Measurements from ENCODE around the gene DNAJB8.

Gene DNAJB8

GRCh38 chr3:128471110-128471509, 4.4 kb upstream of the DNAJB8 start:
- TF ChIP-seq CTCF (IDR thresholded peaks at IDR 0.05; ENCODE audit: low read depth, low read length): no peak
- H3K4me3 ChIP-seq (ENCODE audit: low read depth, low read length): no peak overlapping the region

- H3K4me3 ChIP-seq (ENCODE audit: low read depth, low read length): no peak overlapping the region
- TF ChIP-seq CTCF (IDR thresholded peaks at IDR 0.05; ENCODE audit: low read depth, low read length): no peak
Measured at GRCh38 chr3:128470134-128470899, 3.6 kb upstream of the DNAJB8 start.

DNA sequence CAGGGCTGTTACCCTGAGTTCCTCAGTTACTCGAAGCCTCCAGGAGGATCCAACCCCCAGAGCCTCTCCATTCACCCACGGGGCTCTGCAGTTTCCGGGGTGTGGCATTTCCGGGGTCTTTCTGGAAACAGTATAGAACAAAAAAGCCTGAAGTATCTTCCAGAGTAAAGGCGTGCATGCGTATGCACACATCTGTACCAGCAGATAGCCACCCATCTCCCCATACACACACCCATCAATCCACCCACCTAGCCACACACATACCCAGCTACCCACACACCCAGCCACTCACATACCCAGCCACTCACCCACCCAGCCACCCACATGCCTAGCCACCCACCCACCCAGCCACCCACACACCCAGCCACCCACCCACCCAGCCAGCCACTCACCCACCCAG, 2.9 kb upstream of the DNAJB8 start:
- no peak overlapping the region for H3K4me3 ChIP-seq (ENCODE audit: low read depth, low read length)
- TF ChIP-seq CTCF (IDR thresholded peaks at IDR 0.05; ENCODE audit: low read depth, low read length): no peak

DNA sequence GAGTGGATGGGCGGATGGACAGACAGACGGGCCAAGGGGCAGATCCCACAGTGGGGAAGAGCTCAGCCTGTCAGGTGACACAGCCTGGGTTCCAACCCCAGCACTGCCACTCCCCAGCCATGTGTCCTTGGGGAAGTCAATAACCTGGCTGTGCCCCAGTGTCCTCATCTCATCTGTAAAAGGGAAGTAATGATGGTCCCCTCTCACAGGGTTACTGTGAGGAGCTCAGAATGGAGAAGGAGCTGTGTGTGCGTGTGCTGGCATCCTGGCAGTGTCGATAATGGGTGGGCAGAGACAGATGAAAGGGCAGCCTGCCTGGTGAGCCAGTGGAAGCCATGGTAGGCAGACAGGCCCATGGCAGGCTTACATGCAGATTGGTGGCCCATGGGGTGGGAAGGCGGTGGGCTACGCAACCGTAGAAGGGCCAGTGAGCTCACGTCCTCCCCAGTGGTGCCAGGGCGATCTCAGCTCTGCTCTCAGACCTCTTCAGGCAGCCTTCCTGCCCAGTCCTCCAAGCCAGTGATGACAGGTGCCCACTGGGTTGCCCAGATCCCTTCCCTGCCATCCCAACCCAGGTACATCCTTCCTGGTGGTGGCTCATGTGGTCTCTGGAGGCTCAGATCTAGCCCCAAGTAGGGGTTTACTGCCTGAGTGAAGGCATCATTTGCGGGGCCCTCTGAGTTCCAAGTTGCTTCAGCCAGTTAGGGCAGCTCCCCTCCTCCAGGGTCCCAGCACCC, 2.3 kb upstream of the DNAJB8 start:
- H3K4me3 ChIP-seq (ENCODE audit: low read depth, low read length): no peak overlapping the region
- no peak for TF ChIP-seq CTCF (IDR thresholded peaks at IDR 0.05; ENCODE audit: low read depth, low read length)

- no peak overlapping the region for H3K4me3 ChIP-seq (ENCODE audit: low read depth, low read length)
- no peak for TF ChIP-seq CTCF (IDR thresholded peaks at IDR 0.05; ENCODE audit: low read depth, low read length)
Measured at GRCh38 chr3:128468285-128468790, 1.6 kb upstream of the DNAJB8 start.

DNA sequence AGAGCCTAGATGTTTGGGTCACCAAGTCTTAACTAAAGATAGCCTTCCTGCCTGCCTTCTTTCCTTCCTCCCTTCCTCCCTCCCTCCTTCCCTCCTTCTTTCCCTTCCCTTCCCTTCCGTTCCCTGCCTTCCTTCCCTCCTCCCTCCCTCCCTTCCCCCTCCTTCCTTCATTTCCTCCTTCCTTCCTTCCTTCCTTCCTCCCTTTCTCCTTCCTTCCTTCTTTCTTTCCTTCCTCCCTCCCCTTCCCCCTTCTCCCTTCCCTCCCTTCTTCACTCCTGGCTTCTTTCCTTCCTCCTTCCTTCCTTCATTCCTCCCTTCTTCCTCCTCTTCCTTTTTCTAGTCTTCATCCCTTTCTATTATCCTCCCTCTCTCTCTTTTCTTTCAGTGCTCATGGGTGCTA, 2.0 kb downstream of the DNAJB8 start:
- TF ChIP-seq CTCF (IDR thresholded peaks at IDR 0.05; ENCODE audit: low read depth, low read length): no peak
- no peak overlapping the region for H3K4me3 ChIP-seq (ENCODE audit: low read depth, low read length)

- H3K4me3 ChIP-seq (ENCODE audit: low read depth, low read length): no peak overlapping the region
- TF ChIP-seq CTCF (IDR thresholded peaks at IDR 0.05; ENCODE audit: low read depth, low read length): no peak
Measured at GRCh38 chr3:128464188-128464587, 2.5 kb downstream of the DNAJB8 start.
